Activated CD4-positive, alpha-beta T cell treated with anti-CD3 and anti-CD28 coated beads, Interleukin-2, amount 50 U/mL, for 16 hours (primary cell): ENCODE data around the gene BMAL2.

ENCODE experiments used
- DNase-seq: peaks from one replicate; pipeline ENCODE4 v3.0.0-alpha.2; 2020

Gene BMAL2, protein sequence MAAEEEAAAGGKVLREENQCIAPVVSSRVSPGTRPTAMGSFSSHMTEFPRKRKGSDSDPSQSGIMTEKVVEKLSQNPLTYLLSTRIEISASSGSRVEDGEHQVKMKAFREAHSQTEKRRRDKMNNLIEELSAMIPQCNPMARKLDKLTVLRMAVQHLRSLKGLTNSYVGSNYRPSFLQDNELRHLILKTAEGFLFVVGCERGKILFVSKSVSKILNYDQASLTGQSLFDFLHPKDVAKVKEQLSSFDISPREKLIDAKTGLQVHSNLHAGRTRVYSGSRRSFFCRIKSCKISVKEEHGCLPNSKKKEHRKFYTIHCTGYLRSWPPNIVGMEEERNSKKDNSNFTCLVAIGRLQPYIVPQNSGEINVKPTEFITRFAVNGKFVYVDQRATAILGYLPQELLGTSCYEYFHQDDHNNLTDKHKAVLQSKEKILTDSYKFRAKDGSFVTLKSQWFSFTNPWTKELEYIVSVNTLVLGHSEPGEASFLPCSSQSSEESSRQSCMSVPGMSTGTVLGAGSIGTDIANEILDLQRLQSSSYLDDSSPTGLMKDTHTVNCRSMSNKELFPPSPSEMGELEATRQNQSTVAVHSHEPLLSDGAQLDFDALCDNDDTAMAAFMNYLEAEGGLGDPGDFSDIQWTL

DNA sequence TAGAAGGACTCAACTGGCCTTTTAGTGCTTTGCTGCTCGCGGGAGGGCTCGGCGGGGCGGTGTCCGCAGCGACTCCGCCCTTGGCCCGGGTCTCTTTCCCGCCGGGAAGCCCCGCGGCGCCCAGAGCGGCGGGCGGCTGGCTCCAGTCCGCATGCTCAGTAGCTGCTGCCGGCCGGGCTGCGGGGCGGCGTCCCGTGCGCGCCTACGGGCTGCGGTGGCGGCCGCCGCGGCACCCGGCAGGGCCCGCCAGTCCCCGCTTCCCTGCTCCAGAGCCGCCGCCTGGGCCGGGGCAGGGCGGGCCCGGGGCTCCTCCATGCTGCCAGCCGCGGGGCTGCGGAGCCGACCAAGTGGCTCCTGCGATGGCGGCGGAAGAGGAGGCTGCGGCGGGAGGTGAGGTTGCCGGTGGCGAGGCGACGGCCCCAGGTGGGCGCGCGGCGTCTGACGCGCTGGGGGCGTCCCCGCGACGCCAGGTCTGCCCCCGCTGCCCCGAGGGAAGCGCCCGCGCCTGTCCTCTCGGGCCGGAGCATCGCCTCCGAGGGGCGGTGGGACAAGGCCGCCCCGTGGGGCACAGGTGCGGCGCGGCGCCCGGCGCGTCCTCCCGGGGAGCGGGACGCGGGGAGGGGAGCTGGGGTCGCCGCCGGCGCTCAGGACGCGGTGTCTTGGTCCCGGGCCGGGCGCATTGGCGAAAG is at the start of gene BMAL2:
BMAL2 (plus strand) TSS at position 123 of the 689 bp plus-strand sequence; CDS start at position 360, 237 bp downstream.
- DNase-seq = peak; percentile 58

DNA sequence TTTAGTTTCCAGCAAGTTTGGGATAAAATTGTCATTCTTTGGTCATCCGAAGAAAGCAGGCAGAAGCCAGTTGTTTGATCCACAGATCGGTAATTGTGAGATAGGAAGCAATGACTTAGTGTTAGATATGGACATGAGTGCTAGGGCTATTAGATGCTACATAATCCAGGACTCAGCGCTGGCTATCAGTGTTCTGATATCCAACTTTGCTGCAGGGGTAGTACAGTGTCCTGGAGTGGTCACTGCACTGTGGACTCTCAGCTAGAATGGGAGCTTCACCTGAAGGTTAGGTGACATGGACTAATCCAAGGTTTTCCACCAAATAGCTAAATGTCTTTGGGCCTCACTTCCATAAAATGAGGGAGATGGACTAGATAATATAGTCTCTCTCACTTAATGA is 48.6 kb upstream of the BMAL2 start:
- no peak for DNase-seq

DNA sequence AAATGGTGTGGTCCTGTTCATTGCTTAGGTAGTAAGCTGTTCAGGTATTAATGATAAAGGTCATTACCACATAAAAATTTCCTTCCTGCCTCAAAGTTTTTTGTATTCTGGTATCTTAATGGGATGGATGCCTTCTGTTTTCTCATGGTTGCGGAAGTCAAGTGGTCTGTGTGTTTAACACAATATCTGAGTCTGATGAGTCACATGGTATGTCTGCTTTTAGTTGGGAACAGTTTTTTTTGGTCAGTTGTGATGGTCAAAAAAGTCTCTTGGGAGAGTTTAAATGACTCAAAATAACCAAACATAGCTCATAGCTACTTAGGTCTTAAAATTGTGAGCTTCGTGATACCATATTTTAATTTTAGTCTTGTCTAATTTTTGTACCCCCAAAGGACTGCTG is 47.9 kb upstream of the BMAL2 start:
- no peak for DNase-seq

DNA sequence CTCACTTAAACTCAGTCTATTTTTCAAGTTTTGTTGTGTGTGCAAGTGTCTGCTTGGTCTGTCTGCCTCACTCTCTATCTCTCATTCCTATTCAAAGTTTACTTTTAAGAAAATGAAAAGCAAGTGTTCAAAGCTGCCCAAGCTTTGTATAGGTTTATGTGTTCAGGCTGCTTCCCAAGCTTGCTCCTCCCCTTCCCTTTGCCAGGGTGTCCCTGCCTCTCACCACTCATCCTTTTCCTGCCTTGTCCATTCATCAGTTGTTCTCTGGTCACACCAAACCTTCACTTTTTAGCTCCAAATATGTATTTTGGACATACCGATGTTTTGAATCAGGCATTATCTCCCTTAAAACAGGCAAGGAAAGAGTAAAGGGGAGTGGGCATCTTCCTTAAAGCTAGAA is 47.2 kb upstream of the BMAL2 start:
- DNase-seq = no peak

DNA sequence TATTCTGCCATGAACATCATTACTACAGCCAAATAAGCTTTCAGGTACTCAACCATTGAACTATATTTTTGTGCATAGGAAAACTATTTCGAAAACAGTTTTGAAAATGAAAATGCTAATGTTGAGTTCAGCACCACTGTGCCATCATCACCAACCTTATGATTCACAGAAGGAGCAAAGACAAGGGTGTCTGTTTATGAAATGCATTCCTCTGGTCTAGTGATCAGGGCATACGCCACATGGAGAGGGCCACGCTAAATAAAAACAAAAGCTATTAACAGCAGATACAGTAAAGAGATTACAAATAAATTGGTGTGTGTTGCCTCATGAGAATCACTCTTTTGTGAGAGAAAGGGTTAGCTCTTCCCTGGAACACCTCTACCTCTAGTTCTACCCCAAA is 43.2 kb upstream of the BMAL2 start:
- no peak for DNase-seq

DNA sequence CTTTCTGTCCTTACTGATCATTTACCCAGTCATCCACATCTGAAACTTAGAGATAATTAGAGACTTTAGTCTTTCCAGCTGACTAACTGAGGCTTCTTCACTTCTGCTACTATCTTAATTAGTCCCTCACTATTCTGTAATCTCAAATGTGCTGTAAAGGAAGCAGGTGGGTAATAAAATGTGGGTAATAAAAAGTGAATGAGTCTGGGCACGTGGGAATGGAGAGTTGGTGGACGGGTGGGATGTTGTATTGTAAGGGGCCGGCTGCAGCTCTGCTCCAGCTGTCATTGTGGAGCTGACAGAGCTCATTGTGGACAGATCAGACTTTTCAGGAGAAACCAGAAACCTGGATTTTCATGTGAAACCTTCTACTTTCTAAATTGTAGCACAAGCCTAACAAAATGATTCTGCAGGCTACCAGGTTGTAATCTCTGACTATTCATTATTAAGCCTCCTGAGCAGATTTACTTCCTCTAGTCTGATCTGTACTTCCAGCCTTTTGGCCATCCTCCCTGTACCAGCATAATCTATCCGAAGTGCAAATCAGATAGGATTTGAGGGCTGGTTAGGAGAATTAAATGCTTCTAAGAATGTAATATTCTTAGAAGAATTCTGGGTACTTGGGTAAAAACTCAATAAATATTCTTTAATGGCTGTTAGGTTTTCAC is 42.0 kb upstream of the BMAL2 start:
- DNase-seq = no peak

DNA sequence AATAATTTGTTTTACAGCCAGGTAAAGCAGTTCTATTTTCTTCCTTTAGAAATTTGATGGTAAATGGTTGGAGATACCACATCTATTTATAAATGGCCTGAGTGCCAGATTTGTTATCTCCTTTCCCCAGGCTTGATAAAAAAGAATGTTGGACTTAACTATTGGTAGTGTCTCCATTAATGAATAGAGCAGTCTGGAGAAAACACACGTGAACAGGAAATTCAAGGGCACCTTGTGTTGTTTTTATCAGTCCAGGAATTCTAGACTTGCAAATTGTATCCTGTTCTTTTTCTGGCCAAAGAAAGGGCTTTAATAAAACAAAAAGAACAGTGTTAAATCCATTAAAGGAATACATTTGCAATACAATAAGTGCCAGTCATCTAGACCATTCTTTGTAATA is 40.8 kb upstream of the BMAL2 start:
- DNase-seq = no peak

DNA sequence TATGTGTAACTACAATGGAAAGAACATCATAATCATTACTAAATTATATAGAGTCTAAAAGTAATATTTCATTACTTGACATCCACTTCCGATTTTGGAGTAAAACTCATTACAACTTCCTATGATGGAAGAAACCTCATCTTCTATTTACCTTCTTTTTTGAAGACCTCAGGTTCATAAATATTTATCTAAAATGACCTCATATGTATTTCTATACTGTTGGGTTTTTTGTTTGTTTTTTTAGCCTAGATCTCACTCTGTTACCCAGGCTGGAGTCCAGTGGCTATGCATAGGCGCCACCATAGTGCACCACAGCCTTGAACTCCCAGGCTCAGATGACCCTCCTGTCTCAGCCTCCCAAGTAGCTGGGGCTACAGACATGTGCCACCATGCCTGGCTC is 39.9 kb upstream of the BMAL2 start:
- no peak for DNase-seq

DNA sequence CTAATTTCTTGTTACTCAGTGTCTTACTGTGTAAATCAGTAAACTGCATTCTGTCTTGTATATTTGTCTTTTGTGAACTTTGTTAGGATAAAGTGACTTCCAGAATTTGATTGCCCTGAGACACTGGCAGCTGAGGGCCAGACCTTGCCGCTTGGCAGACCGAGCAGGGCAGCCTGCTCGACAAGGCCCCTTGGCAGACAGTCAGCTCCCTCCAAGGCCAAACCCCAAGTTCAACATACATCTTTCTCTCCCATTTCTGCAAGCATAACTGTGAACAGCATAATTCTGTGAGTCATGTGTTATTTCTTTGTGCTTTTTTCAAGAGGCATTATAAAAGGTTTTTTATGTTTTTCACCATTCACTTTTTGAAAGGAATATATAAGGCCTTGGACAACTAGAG is 39.2 kb upstream of the BMAL2 start:
- no peak for DNase-seq

DNA sequence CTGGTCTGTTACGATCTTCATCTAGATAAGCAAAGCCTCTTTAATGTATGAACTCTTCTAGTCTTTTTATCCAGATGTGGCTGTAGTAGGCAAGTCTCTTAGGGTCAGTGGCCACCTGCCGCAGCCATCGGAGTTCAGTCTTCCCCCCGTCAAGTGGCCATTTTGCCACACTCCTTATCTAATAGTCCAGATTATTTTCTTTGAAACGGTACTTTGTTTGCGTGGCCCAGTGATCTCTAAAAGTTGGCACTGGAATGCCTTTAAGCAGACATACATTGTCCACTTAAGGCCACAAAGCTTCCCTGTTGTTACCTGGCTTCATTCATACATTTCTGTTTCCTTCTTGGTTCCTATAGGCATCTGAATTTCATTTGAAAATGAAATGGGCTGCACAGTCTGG is 36.0 kb upstream of the BMAL2 start:
- DNase-seq = no peak

DNA sequence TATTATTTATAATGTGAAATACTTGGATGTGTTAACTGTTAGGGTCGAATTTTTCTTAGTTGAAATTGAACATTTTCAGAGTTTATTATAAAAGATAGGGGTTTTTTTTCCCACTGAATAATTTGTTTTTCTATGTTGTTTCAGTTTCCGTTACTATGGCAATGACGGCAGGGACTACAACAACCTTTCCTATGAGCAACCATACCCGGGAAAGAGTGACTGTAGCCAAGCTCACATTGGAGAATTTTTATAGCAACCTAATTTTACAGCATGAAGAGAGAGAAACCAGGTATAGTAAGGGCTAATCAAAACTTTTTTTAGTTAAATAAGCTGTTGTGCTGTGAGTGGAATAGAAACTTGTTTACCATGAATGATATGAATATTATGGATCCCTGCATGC is 35.1 kb upstream of the BMAL2 start:
- peak; percentile 7 for DNase-seq

DNA sequence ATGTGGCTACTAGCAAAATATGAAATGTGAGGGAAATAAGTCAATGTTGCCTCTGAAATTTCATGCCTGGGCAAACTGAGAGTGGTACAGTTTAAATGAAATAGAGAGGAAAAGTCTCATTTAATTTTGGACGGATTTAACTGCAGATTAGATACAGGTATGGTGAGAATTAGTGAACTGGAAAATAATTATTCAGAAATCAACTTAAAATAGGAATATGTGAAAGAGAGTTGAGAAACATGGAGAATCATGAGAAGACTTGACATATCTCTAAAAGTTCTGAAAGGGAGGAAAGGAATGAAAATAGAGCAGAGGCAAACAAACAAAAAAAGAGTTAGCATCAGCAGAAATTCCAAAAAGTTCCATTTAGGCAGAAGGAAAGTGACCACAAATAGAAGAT is 33.5 kb upstream of the BMAL2 start:
- DNase-seq = no peak

DNA sequence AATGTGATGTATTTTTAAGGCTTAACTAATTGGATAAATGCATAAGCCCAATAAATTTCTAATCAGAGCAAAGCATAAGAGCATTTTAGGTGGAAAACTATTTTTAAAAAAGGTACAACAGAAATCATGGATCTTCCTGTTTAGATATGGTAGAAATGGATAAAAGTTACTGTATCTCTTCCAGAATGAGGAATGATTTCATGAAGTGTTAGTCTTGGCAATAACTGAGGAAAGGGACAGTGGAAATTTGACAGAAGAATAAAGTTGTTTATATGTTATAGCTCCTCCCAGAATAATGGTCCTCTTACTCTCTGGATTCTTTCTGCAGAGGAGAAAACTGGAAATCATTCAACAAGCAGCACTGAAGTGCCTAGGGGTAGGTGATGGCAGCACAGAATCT is 32.4 kb upstream of the BMAL2 start:
- DNase-seq = no peak

DNA sequence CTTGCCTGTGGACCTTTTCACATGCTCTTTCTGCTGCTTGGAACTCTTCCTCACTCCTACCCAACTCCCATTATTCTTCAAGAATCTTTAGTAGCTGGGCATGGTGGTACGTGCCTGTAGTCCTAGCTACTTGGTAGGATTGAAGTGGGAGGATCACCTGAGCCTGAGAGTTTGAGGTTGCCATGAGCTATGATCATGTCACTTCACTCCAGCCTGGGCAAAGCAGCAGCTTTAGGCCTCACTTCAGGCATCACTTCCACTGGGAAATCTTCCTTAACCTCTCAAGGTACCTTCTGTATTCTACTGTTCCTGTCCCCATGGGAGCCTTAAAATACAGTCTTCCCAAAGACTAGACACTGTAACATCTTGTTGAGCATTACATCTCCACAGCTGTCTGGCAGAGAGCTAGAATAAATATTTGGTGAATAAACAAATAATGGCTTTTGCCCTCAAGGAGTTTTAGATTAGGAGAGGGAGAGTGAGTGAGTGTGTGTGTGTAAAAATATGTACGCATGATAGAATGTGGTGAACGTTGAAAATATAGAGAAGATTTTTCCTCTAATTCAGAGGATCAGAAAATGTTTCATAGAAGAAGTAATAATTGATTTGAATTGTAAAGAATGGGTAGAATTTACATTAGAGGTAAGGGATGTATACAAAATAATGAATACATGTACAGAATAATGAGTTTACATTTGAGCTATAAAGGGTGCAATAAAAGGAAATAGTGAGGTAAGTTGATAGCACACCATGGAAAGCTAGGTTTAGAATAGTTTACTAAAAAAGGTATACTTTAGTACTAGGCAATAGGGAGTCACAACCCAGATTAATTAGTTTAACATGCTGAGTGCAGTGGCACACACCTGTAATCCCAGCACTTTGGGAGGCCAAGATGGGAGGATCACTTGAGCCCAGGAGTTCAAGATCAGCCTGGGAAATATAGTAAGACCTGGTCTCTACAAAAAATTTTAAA is 29.2 kb upstream of the BMAL2 start:
- no peak for DNase-seq

DNA sequence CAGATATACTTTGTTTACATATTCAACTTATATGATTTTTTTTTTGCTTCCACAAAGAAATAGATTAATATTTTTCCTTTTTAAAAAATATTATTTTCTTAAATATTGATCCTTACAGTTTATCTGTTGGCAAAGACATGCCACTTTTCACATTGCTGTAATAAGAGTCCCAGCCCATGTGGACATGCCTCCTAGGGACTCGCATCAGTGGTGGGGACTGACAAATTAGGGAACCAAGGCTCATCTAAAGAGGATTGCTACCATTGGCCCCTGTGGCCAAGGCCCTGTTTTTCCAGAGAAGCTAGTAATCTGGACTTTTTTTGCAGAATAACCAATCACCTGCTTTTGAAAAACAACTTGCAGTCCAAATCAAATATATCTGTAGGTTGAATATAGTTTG is 27.8 kb upstream of the BMAL2 start:
- DNase-seq = no peak

DNA sequence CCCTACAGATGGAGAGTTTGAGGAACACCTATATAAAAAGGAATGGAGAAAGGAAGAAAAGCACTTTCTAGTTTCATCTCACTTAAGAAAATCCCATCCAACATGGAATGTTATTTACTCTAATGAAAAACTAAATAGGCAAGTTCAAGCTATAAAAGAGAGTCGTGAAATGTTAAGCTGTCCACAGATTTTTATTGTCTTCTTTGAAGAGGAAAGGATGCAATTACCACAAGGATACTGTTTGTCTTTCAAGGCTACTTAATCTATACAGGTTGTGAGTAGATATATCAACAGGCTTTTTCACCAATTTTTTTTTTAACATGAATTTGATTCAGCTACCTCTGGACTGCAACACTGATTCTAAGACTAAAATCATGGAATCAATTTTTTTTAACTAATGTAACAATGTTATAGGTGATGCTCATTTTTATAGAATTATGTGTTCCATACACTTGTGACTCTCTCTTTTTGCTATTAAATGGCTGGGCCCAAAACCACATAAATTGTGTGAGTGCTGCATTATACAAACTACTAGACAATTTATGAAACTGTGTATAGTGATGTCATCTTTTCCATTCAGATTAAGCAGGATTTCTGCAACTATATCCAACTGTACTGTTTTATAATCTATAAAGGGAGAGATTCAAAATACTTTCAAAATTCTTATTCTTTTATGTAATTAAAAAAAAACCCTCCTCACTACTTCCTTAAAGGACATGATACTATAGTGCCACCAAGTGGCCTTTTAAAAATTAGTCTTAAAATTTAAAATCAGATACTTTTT is 26.8 kb upstream of the BMAL2 start:
- peak; percentile 27 for DNase-seq

DNA sequence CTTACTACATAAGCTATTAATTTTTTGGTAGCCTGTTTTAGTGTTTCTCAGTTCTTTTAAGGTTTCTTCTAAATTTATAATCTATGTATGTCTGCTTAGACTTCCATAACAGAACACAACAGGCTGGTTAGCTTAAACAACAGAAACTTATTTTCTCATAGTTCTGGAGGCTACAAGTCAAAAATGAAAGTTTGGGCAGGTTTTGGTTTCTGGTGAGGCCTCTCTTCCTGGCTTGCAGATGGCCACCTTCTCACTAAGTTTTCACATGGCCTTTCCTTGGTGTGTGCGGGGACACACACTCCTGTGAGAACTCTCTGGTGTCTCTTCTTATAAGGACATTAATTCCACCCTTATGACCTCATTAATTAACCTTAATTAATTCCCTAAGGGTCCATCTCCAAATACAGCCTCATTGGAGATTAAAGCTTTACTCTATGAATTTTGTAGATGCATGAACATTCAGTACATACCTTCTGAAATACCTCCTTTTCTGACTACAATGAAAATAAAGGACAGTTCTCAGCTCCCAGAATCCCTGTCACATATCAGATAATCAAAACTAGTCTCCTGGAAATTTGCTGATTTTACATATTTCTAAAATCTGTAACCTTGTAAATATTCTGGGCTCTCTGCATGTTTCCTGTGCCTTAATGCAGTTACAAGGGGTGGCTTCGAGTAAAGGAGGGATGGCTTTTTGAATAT is 23.2 kb upstream of the BMAL2 start:
- no peak for DNase-seq

DNA sequence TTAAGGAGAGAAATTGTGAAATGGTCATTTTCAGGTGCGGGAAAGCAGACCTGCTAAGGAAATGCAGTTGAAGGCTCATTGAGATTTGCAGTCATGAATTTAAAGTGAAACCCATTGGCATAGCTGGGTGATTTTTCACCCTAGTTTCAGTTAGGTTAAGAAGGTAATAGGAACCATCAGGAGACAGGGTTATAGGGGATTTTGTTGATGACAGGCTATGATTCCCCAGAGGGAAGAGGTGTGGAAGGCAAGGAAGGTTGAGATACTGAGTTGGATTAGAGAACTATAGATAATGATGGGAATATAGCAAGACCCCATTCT is 22.7 kb upstream of the BMAL2 start:
- no peak for DNase-seq

DNA sequence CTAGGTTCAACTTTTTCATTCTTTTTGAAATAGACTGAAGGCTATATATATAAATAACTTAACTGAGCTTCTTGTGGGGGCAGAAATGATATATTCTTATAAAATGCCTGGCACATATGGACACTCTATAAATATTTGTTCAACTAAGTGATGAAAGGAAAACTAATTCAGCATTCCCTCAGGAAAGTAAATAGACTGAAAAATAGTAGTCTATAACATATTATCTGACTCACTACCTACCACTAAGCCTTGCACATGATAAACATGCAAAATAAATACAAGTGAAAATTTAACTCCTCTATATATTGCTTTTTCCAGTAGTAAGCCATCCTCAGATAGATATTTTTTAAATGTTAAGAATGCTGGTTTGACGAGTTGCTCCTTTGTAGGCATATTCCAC is 15.7 kb upstream of the BMAL2 start:
- DNase-seq = no peak

DNA sequence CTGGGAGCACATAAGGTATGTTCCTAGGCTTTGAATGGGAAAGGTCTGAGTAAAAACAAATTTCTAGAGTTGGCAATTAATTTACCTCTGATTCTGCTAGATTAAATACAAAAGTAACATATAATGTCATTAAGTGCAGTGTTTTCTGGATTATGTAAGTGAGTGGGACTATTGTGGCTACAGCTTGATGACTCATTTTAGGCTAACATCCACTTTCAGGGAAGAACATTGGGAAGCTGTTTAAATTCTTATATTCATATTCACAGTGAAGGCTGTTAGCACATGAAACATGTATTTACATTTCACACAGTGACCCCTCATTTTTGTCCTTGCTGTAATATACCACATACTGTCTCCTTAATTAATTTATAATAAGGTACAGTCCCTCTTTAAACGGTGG is 13.2 kb upstream of the BMAL2 start:
- no peak for DNase-seq

DNA sequence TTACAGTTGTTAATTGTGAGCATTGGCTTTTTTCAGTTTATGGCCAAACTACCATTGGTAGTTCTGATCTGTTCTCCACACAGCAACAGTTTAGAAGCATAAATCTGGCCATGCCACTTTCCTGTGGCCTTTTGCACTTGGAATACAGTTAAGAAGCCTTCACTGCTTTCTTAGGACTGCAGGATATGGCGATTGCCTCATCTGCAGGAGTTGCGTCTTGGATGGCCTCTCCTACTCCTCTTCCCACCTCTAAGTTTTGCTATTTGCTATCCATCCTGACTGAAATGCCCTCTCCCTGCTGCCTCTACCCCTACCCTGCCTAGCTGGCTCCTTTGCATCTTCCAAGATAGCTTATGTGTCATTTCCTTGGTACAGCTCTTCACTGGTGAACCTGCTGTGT is 12.8 kb upstream of the BMAL2 start:
- DNase-seq = no peak
